Endothelial cell of umbilical vein (primary cell): ENCODE results near the gene PLAGL2. TPM values are rescaled to one million over a fixed set of nuclear protein-coding genes. Genes with fewer than 3 reads are reported as not detected.

Source experiments
- BruUV-seq: library from RNA; stranded (reverse); fragments of 400-500 nt; replicated peaks from 2 replicates; lab custom pipeline; 2021; lab: Mats Ljungman, UMichigan
- CTCF ChIA-PET: fragments of 300-600, 350-600 bp; sonication (Branson Sonifier 250); formaldehyde crosslinking; loops from one replicate; lab custom pipeline; 2021; ENCODE audit warnings: antibody characterized with exemption, inconsistent platforms; lab: Charles Lee
- POLR2A ChIA-PET: fragments of 300-600, 350-600 bp; sonication (Branson Sonifier 250); formaldehyde crosslinking; loops from one replicate; lab custom pipeline; 2021; ENCODE audit warnings: antibody characterized with exemption, inconsistent platforms; lab: Charles Lee
- DNase-seq: peaks from one replicate; pipeline ENCODE4 v3.0.0-alpha.2; 2011; ENCODE audit warnings: low read depth, low spot score
- FAIRE-seq: peaks from 2 replicates; lab custom pipeline; 2011; peaks lifted over from hg19 to GRCh38; lab: Jason Lieb, UNC
- H2AFZ ChIP-seq: 2 replicates; pipeline ENCODE4 v1.6.0; 2012; ENCODE audit warnings: low read depth, low read length, control low read depth, inconsistent platforms
- H3K27ac ChIP-seq: 2 replicates; pipeline ENCODE4 v1.5.1; 2011; ENCODE audit warnings: low read depth, mild to moderate bottlenecking, control low read depth, low read length, moderate library complexity; ENCODE audit not compliant: insufficient read depth
- H3K27me3 ChIP-seq, 2 experiments: 2 replicates each; pipeline versions ENCODE4 v1.6.0 to v1.6.1; 2011; ENCODE audit warnings: low read length in 2 of 2, mixed read lengths in 1 of 2; ENCODE audit not compliant: control insufficient read depth in 2 of 2, insufficient read depth in 2 of 2
- H3K36me3 ChIP-seq, 2 experiments: 2 replicates in 1 of 2; 3 replicates in 1 of 2; pipeline ENCODE4 v1.5.1; 2011; ENCODE audit warnings: low read length in 2 of 2, mild to moderate bottlenecking in 1 of 2, moderate library complexity in 1 of 2; ENCODE audit not compliant: control insufficient read depth in 2 of 2, insufficient read depth in 2 of 2; ENCODE audit errors: extremely low read depth in 1 of 2
- H3K4me1 ChIP-seq: 3 replicates; pipeline ENCODE4 v1.5.1; 2011; ENCODE audit warnings: mild to moderate bottlenecking, low read length; ENCODE audit not compliant: control insufficient read depth, insufficient read depth; ENCODE audit errors: extremely low read depth
- H3K4me2 ChIP-seq: 2 replicates; pipeline ENCODE4 v1.6.1; 2011; ENCODE audit warnings: low read length, control low read depth, mixed read lengths; ENCODE audit not compliant: insufficient read depth
- H3K4me3 ChIP-seq, 3 experiments: fragments of 200-600 bp in 1 of 3; sonication (generic), shearing (Covaris generic) in 1 of 3; replicated peaks in 1 of 3; 2 replicates each; pipeline ENCODE4 v1.5.1; 2011 to 2016; ENCODE audit warnings: control low read depth in 3 of 3, low read length in 3 of 3, mild to moderate bottlenecking in 2 of 3, inconsistent platforms in 1 of 3, low read depth in 1 of 3, moderate library complexity in 1 of 3; ENCODE audit not compliant: insufficient read depth in 1 of 3
- H3K79me2 ChIP-seq: 2 replicates; pipeline ENCODE4 v1.6.0; 2012; ENCODE audit warnings: low read length, inconsistent platforms; ENCODE audit not compliant: control insufficient read depth, insufficient read depth
- H3K9ac ChIP-seq: replicated peaks from 2 replicates; pipeline ENCODE3; 2011; ENCODE audit warnings: low read length, control low read depth; ENCODE audit not compliant: insufficient read depth; ENCODE audit errors: extremely low read depth
- H3K9me1 ChIP-seq: replicated peaks from 3 replicates; pipeline ENCODE4 v1.6.0; 2011; ENCODE audit warnings: mild to moderate bottlenecking, low read length; ENCODE audit not compliant: control insufficient read depth, insufficient read depth; ENCODE audit errors: extremely low read depth
- H3K9me3 ChIP-seq: replicated peaks from 2 replicates; pipeline ENCODE4 v1.5.1; 2012; ENCODE audit warnings: low read length, inconsistent platforms; ENCODE audit not compliant: control insufficient read depth, insufficient read depth
- H4K20me1 ChIP-seq: replicated peaks from 2 replicates; pipeline ENCODE3; 2011; ENCODE audit warnings: mild to moderate bottlenecking, low read length; ENCODE audit not compliant: control insufficient read depth, insufficient read depth; ENCODE audit errors: extremely low read depth
- CTCF ChIP-seq, 2 donors: IDR thresholded peaks; 1 replicate in 1 of 2; 2 replicates in 1 of 2; pipeline ENCODE4 v1.5.1; 2011; ENCODE audit warnings: low read length in 2 of 2, mild to moderate bottlenecking in 2 of 2, moderate library complexity in 2 of 2, control low read depth in 1 of 2, inconsistent platforms in 1 of 2, low read depth in 1 of 2; ENCODE audit not compliant: insufficient read depth in 1 of 2; ENCODE audit errors: extremely low read depth in 1 of 2
- EZH2 ChIP-seq: IDR thresholded peaks from 2 replicates; pipeline ENCODE4 v1.6.1; 2012; ENCODE audit warnings: borderline replicate concordance, low read depth, mild to moderate bottlenecking, moderate library complexity, low read length, inconsistent platforms; ENCODE audit not compliant: severe bottlenecking
- FOS ChIP-seq: IDR thresholded peaks from 2 replicates; pipeline ENCODE4 v1.6.1; 2011; ENCODE audit warnings: mild to moderate bottlenecking, low read length, moderate library complexity, borderline replicate concordance; ENCODE audit not compliant: insufficient read depth
- GATA2 ChIP-seq: IDR thresholded peaks from 2 replicates; pipeline ENCODE4 v1.7.0; 2011; ENCODE audit warnings: low read depth, mild to moderate bottlenecking, moderate library complexity, mixed read lengths, low read length; ENCODE audit not compliant: insufficient read length, insufficient read depth
- JUN ChIP-seq: IDR thresholded peaks from 2 replicates; pipeline ENCODE4 v1.6.1; 2011; ENCODE audit warnings: borderline replicate concordance, low read depth; ENCODE audit not compliant: insufficient read length, insufficient read depth
- POLR2A ChIP-seq: IDR thresholded peaks from 2 replicates; pipeline ENCODE4 v1.6.1; 2012; ENCODE audit warnings: low read depth, mild to moderate bottlenecking, control low read depth, low read length
- POLR2AphosphoS5 ChIP-seq: IDR thresholded peaks from 2 replicates; pipeline ENCODE4 v1.6.1; 2012; ENCODE audit warnings: low read depth, mild to moderate bottlenecking, control low read depth, low read length, moderate library complexity; ENCODE audit not compliant: insufficient read depth
- dilution Hi-C: fragments of 300-500 bp; cut with MboI; formaldehyde crosslinking; loops from one replicate; pipeline ENCODE4 v1.15.0; 2019; ENCODE audit warnings: low sequenced_read_pairs; ENCODE audit not compliant: extremely low pct_ligation_motif_present
- intact Hi-C: fragments of 100-400 bp; cut with micrococcal nuclease; formaldehyde crosslinking; loops from one replicate; pipeline ENCODE4 v1.10.0; 2022
- polyA plus RNA-seq, 4 experiments: library from polyadenylated mRNA; depleted of rRNA in 3 of 4; stranded (reverse) in 3 of 4; unstranded in 1 of 4; fragments of >200 nt; gene quantifications; 2 replicates each; pipeline versions ENCODE4 v1.2.1 to v1.2.3, GENCODE V29; 2011 to 2012; ENCODE audit warnings: missing spikeins in 1 of 4
- total RNA-seq: library from RNA; stranded (reverse); gene quantifications from 2 replicates; pipeline ENCODE4 v1.2.3, GENCODE V29; 2021
- TF ChIP-seq, protein P1 (sequence below): IDR thresholded peaks from 2 replicates; pipeline ENCODE4 v1.6.1; 2011; ENCODE audit not compliant: insufficient read depth, insufficient read length

PLAGL2 gene
- total and polyA plus RNA-seq, 2 donors (not counting 3 experiments of a cell fraction or from before 2014, with no cell fraction given): 8.2 to 15.2 TPM

- ChIA-PET POLR2A (interaction anchor here (0.6 kb wide), 1 partner anchor 31 kb away, joined by 3 read pairs; no protein-coding TSS in a partner anchor), CTCF (interaction anchor here (0.6 kb wide), 1 partner anchor 246 kb away, joined by 3 read pairs; no protein-coding TSS in a partner anchor)
- peaks cover 2 to 35% of the 10 kb centered on the region in 2 experiments for H3K36me3 ChIP-seq
- H3K4me1 ChIP-seq: peaks cover 21% of the 10 kb centered on the region
- H3K9ac ChIP-seq: no peak overlapping the region
- dilution Hi-C loops (no loop called here), intact Hi-C loops (no loop called here)
- no peak for FAIRE-seq
- TF ChIP-seq FOS: no peak
- no peak for TF ChIP-seq JUN
- TF ChIP-seq, protein P1, sequence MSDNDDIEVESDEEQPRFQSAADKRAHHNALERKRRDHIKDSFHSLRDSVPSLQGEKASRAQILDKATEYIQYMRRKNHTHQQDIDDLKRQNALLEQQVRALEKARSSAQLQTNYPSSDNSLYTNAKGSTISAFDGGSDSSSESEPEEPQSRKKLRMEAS: no peak
- no peak for TF ChIP-seq EZH2
- BruUV-seq: no TSS peak
- no peak overlapping the region for H2AFZ ChIP-seq
- H3K4me3 ChIP-seq: no peak overlapping the region
- no peaks in the 10 kb centered on the region for H3K9me1 ChIP-seq
- H3K27me3 ChIP-seq: no peaks in the 10 kb centered on the region
- no peaks in the 10 kb centered on the region for H3K9me3 ChIP-seq
- H3K4me2 ChIP-seq: no peak overlapping the region
- no peak overlapping the region for H3K27ac ChIP-seq
- H4K20me1 ChIP-seq: no peaks in the 10 kb centered on the region
- DNase-seq: no peak
- no peaks in the 10 kb centered on the region for H3K79me2 ChIP-seq
Measured at GRCh38 chr20:32150291-32150848, 57.2 kb downstream of the PLAGL2 start.

GRCh38 chr20:32149566-32150170, 57.9 kb downstream of the PLAGL2 start:
- no peak for FAIRE-seq
- BruUV-seq: no TSS peak

More at GRCh38 chr20:32149566-32150170, 57.9 kb downstream of the PLAGL2 start:
- Histone ChIP-seq H3K27ac (no peak overlapping the region), H3K9me3 (no peaks in the 10 kb centered on the region), H3K79me2 (no peaks in the 10 kb centered on the region), H4K20me1 (no peaks in the 10 kb centered on the region), H3K9me1 (no peaks in the 10 kb centered on the region), H3K4me2 (no peak overlapping the region), H3K4me1 (peaks cover 14% of the 10 kb centered on the region), H3K36me3 (peaks cover 6 to 42% of the 10 kb centered on the region in 2 experiments), H2AFZ (no peak overlapping the region), H3K4me3 (no peak overlapping the region), H3K27me3 (no peaks in the 10 kb centered on the region), H3K9ac (no peak overlapping the region)
- TF ChIP-seq CTCF (IDR thresholded peaks at IDR 0.05; ENCODE audit: extremely low read depth in 1 of 2, insufficient read depth in 1 of 2, low read depth in 1 of 2, low read length in 2 of 2) (no peak), POLR2A (no peak), GATA2 (no peak), POLR2AphosphoS5 (no peak)
- dilution Hi-C loops (no loop called here), intact Hi-C loops (no loop called here)
- DNase-seq: no peak
- POLR2A ChIA-PET: interaction anchor here (0.6 kb wide), 1 partner anchor 31 kb away, joined by 3 read pairs; no protein-coding TSS in a partner anchor
- CTCF ChIA-PET: no interaction called here
